Prostate gland (tissue), 2 donors: ENCODE data around the gene PCDHB3.

Experiments
- CTCF ChIP-seq, 4 experiments: fragments of 200-600 bp in 2 of 4; fragments of 450-650 bp in 2 of 4; sonication (generic) in 2 of 4; IDR thresholded peaks; 1 replicate in 3 of 4; 2 replicates in 1 of 4; pipeline ENCODE4 v1.5.1; 2016 to 2019; ENCODE audit warnings: antibody characterized with exemption in 4 of 4, mild to moderate bottlenecking in 2 of 4, moderate library complexity in 2 of 4
- POLR2A ChIP-seq: fragments of 450-650 bp; IDR thresholded peaks from one replicate; pipeline ENCODE4 v1.6.1; 2016; ENCODE audit warnings: antibody characterized with exemption, mild to moderate bottlenecking
- POLR2AphosphoS5 ChIP-seq: sonication (generic); formaldehyde crosslinking; IDR thresholded peaks from one replicate; pipeline ENCODE4 v1.6.1; 2017; ENCODE audit warnings: antibody characterized with exemption

GRCh38 chr5:141149812-141150211 is 49.5 kb downstream of the PCDHB3 start, which contains the start of gene PCDHB6:
- TF ChIP-seq CTCF (IDR thresholded peaks at IDR 0.05) (no peak), POLR2A (no peak), POLR2AphosphoS5 (no peak)
